ENCODE data around the gene OPN3. TPM values are rescaled to one million over a fixed set of nuclear protein-coding genes. Genes with fewer than 3 reads are reported as not detected.

OPN3 gene
- total and polyA plus RNA-seq, 9 of the 15 experiments (the other 6 are each of a cell fraction or from before 2014, with no cell fraction given), result 4.2 to 34.6 (median 17.0) TPM

GRCh38 chr1:241642593-241642944, 2.4 kb upstream of the OPN3 start (continued):
- TF ChIP-seq ZNF511 (CRISPR knock-in tag; IDR thresholded peaks at IDR 0.05), result no peak

GRCh38 chr1:241641773-241642592, 1.8 kb upstream of the OPN3 start:
- no peak overlapping the region for H3K27ac ChIP-seq (ENCODE audit: extremely low read depth, low read depth, low read length)
- H3K27me3 ChIP-seq (ENCODE audit: control insufficient read depth in 2 of 2, insufficient read depth in 2 of 2, low read length in 2 of 2), result no peaks in the 10 kb centered on the region
- H3K9me1 ChIP-seq (ENCODE audit: control insufficient read depth, insufficient read depth, low read length), result no peaks in the 10 kb centered on the region
- in situ Hi-C loops (cut with MboI) (no loop called here), intact Hi-C loops (cut with micrococcal nuclease) (no loop called here)
- no peak overlapping the region for H3K4me3 ChIP-seq
- ChIA-PET CTCF (ENCODE audit: low intra/inter-chr PET ratio) (no interaction called here), POLR2A (no interaction called here)
- peaks cover 31% of the 10 kb centered on the region for H3K79me2 ChIP-seq (ENCODE audit: control insufficient read depth, insufficient read depth, low read length)
- peak overlapping the region; percentile 95; the same call in 1 of the 2 replicates for H2AFZ ChIP-seq (ENCODE audit: low read depth, low read length)
- no TSS peak for BruUV-seq (replicated peaks)
- no peak overlapping the region for H3K4me2 ChIP-seq (ENCODE audit: insufficient read depth, low read length)
- H3K4me1 ChIP-seq (replicated peaks in 1 of 2; ENCODE audit: control insufficient read depth in 2 of 2, insufficient read depth in 2 of 2, low read length in 2 of 2), result peaks cover 7 to 9% of the 10 kb centered on the region in 2 experiments
- peaks cover 22% of the 10 kb centered on the region for H3K9me3 ChIP-seq (replicated peaks; ENCODE audit: control insufficient read depth, insufficient read depth, low read depth, low read length)
- no peak for DNase-seq (ENCODE audit: extremely low read depth in 1 of 4, low spot score in 3 of 4)
- H4K20me1 ChIP-seq (replicated peaks; ENCODE audit: control insufficient read depth, insufficient read depth, low read length), result 0 out of 2 replicates have a peak, but pooled peaks cover 3% of the 10 kb centered on the region
- no peak for ATAC-seq
- no peak overlapping the region for H3K9ac ChIP-seq (ENCODE audit: insufficient read depth in 1 of 2, low read depth in 2 of 2, low read length in 2 of 2)
- FAIRE-seq, result no peak
- peaks cover 8% of the 10 kb centered on the region for H3K36me3 ChIP-seq (ENCODE audit: control insufficient read depth, insufficient read depth, low read length)
- WGBS (ENCODE audit: insufficient coverage, low coverage, missing lambda C conversion rate), result 58% methylated on average over 12 of the region's 12 CpGs
- no peak for TF ChIP-seq POU5F1 (IDR thresholded peaks at IDR 0.05; ENCODE audit: borderline replicate concordance, low read depth, low read length, partially characterized antibody)
- no peak for TF ChIP-seq U2AF2 (optimal IDR thresholded peaks at IDR 0.05; ENCODE audit: low read depth, low read length)
- TF ChIP-seq ZNF780A (CRISPR knock-in tag; IDR thresholded peaks at IDR 0.05), result no peak
- no peak for TF ChIP-seq ZNF785 (CRISPR knock-in tag; IDR thresholded peaks at IDR 0.05)
- TF ChIP-seq ZNF316 (IDR thresholded peaks at IDR 0.05), result peak; percentile 78
- TF ChIP-seq ZNF239 (CRISPR knock-in tag; IDR thresholded peaks at IDR 0.05), result no peak
- no peak for TF ChIP-seq TCF3 (CRISPR knock-in tag; IDR thresholded peaks at IDR 0.05)
- TF ChIP-seq ARNT (IDR thresholded peaks at IDR 0.05), result no peak
- TF ChIP-seq MXI1 (IDR thresholded peaks at IDR 0.05; ENCODE audit: low read depth, low read length), result no peak
- TF ChIP-seq ELF2 (CRISPR knock-in tag; IDR thresholded peaks at IDR 0.05), result no peak
- TF ChIP-seq HLTF (IDR thresholded peaks at IDR 0.05), result peak; percentile 98
- TF ChIP-seq ZNF436 (CRISPR knock-in tag; IDR thresholded peaks at IDR 0.05), result no peak
- TF ChIP-seq KAT8 (IDR thresholded peaks at IDR 0.05; ENCODE audit: low read depth), result no peak
- TF ChIP-seq ZMIZ1 (IDR thresholded peaks at IDR 0.05; ENCODE audit: low read depth in 2 of 2, low read length in 2 of 2), result no peak
- TF ChIP-seq BRCA1 (IDR thresholded peaks at IDR 0.05), result no peak
- no peak for TF ChIP-seq BRCA1 (CRISPR knock-in tag; IDR thresholded peaks at IDR 0.05)
- peak; percentile 73 for TF ChIP-seq TRIM28 (IDR thresholded peaks at IDR 0.05)
